Smooth muscle cell (in vitro differentiated cells): ENCODE results near the gene KASH5. TPM values are rescaled to one million over a fixed set of nuclear protein-coding genes. Genes with fewer than 3 reads are reported as not detected.

ENCODE experiments used
- DNase-seq: peaks from one replicate; lab custom pipeline; 2025; ENCODE audit not compliant: unreplicated experiment; lab: John Stamatoyannopoulos, UW
- H2AFZ ChIP-seq: fragments of 200-600 bp; sonication (generic); 2 replicates; pipeline ENCODE4 v1.6.0; 2016; ENCODE audit warnings: antibody characterized with exemption, low read depth, mild to moderate bottlenecking
- H3F3A ChIP-seq: fragments of 200-600 bp; sonication (generic); 2 replicates; pipeline ENCODE4 v1.6.0; 2017; ENCODE audit warnings: antibody characterized with exemption, low read depth
- H3K27ac ChIP-seq: fragments of 200-600 bp; sonication (generic); 2 replicates; pipeline ENCODE4 v1.5.1; 2016; ENCODE audit warnings: low read depth, mild to moderate bottlenecking
- H3K27me3 ChIP-seq: fragments of 200-600 bp; sonication (generic); 2 replicates; pipeline ENCODE4 v1.6.1; 2016; ENCODE audit warnings: low read depth, mild to moderate bottlenecking
- H3K36me3 ChIP-seq: fragments of 200-600 bp; sonication (generic); 2 replicates; pipeline ENCODE4 v1.5.1; 2016; ENCODE audit warnings: low read depth
- H3K4me1 ChIP-seq: fragments of 200-600 bp; sonication (generic); 2 replicates; pipeline ENCODE4 v1.5.1; 2016; ENCODE audit warnings: low read depth
- H3K4me2 ChIP-seq: fragments of 200-600 bp; sonication (generic); 2 replicates; pipeline ENCODE4 v1.6.0; 2016; ENCODE audit warnings: mild to moderate bottlenecking
- H3K4me3 ChIP-seq: fragments of 200-600 bp; sonication (generic); 2 replicates; pipeline ENCODE4 v1.5.1; 2016; ENCODE audit warnings: mild to moderate bottlenecking
- H3K79me2 ChIP-seq: fragments of 200-600 bp; sonication (generic); 2 replicates; pipeline ENCODE4 v1.6.0; 2016; ENCODE audit warnings: low read depth, mild to moderate bottlenecking
- H3K9ac ChIP-seq: fragments of 200-600 bp; sonication (generic); 2 replicates; pipeline ENCODE4 v1.6.0; 2016; ENCODE audit warnings: low read depth
- H3K9me3 ChIP-seq: fragments of 200-600 bp; sonication (generic); replicated peaks from 2 replicates; pipeline ENCODE4 v1.5.1; 2016; ENCODE audit warnings: low read depth
- H4K20me1 ChIP-seq: fragments of 200-600 bp; sonication (generic); 2 replicates; pipeline ENCODE4 v1.6.0; 2016; ENCODE audit warnings: low read depth
- CTCF ChIP-seq: fragments of 200-600 bp; sonication (generic); IDR thresholded peaks from 2 replicates; pipeline ENCODE4 v1.5.1; 2017; ENCODE audit warnings: borderline replicate concordance, mild to moderate bottlenecking, antibody characterized with exemption; ENCODE audit not compliant: insufficient read depth, poor library complexity, severe bottlenecking
- WGBS: methylation state at CpG from one replicate; pipeline ENCODE4 v1.1.7; 2016; ENCODE audit warnings: low lambda C conversion rate; 5-methylcytosine and 5-hydroxymethylcytosine counted together
- polyA plus RNA-seq: library from polyadenylated mRNA; unstranded; fragments of >200 nt; fragmentation: Nextera tagmentation; extraction: Ambion mirVana; gene quantifications from 2 replicates; pipeline ENCODE4 v1.2.1, GENCODE V29; 2016
- total RNA-seq: library from RNA; depleted of rRNA; stranded (reverse); fragments of >200 nt; gene quantifications from 2 replicates; pipeline ENCODE4 v1.2.3, GENCODE V29; 2014

Gene KASH5
- total and polyA plus RNA-seq, 2 experiments from 2014 or later = not detected

GRCh38 chr19:49445997-49446396 is 57.9 kb downstream of the KASH5 start:
- H3K9ac ChIP-seq = no peak overlapping the region
- no peaks in the 10 kb centered on the region for H4K20me1 ChIP-seq
- H2AFZ ChIP-seq = no peak overlapping the region
- no peak for DNase-seq
- H3K4me3 ChIP-seq = no peak overlapping the region
- no peak for TF ChIP-seq CTCF
- H3K4me2 ChIP-seq = no peak overlapping the region
- H3K9me3 ChIP-seq = no peaks in the 10 kb centered on the region
- 83% methylated on average over 3 of the region's 3 CpGs for WGBS
- no peaks in the 10 kb centered on the region for H3K36me3 ChIP-seq
- H3K27ac ChIP-seq = no peak overlapping the region
- H3K79me2 ChIP-seq = no peaks in the 10 kb centered on the region
- H3F3A ChIP-seq = peaks cover 8% of the 10 kb centered on the region
- H3K27me3 ChIP-seq = peaks cover 15% of the 10 kb centered on the region
- peaks cover 11% of the 10 kb centered on the region for H3K4me1 ChIP-seq

GRCh38 chr19:49447485-49448431 is 59.7 kb downstream of the KASH5 start:
- Histone ChIP-seq H3K4me3 (no peak overlapping the region), H3K9me3 (no peaks in the 10 kb centered on the region), H2AFZ (no peak overlapping the region), H3K4me1 (peaks cover 5% of the 10 kb centered on the region), H3F3A (no peaks in the 10 kb centered on the region), H3K79me2 (no peaks in the 10 kb centered on the region), H4K20me1 (no peaks in the 10 kb centered on the region), H3K9ac (no peak overlapping the region), H3K4me2 (no peak overlapping the region), H3K27me3 (no peaks in the 10 kb centered on the region), H3K27ac (no peak overlapping the region), H3K36me3 (no peaks in the 10 kb centered on the region)
- DNase-seq = no peak
- TF ChIP-seq CTCF = no peak
- WGBS = 92% methylated on average over 27 of the region's 32 CpGs

- WGBS = 96% methylated on average over 6 of the region's 6 CpGs
- TF ChIP-seq CTCF = no peak
- no peaks in the 10 kb centered on the region for H3K79me2 ChIP-seq
- no peak overlapping the region for H3K4me3 ChIP-seq
- H3K4me2 ChIP-seq = no peak overlapping the region
- DNase-seq = no peak
- H3K9ac ChIP-seq = no peak overlapping the region
- H3K4me1 ChIP-seq = peaks cover 5% of the 10 kb centered on the region
- no peaks in the 10 kb centered on the region for H3K9me3 ChIP-seq
- H3F3A ChIP-seq = no peaks in the 10 kb centered on the region
- no peaks in the 10 kb centered on the region for H4K20me1 ChIP-seq
- H3K27ac ChIP-seq = no peak overlapping the region
- H3K36me3 ChIP-seq = no peaks in the 10 kb centered on the region
- no peaks in the 10 kb centered on the region for H3K27me3 ChIP-seq
- H2AFZ ChIP-seq = no peak overlapping the region
Observed at GRCh38 chr19:49448432-49448786, 60.4 kb downstream of the KASH5 start.
